RWPE1 (cell line): ENCODE data around the gene ADCYAP1R1.

Source experiments
- CTCF ChIA-PET: fragments of 350-600 bp; sonication (Branson Sonifier 250); formaldehyde crosslinking; extraction: SDS; loops from one replicate; lab custom pipeline; 2021; lab: Yijun Ruan, JAX
- POLR2A ChIA-PET: fragments of 400-600 bp; formaldehyde crosslinking; extraction: SDS; loops from one replicate; lab custom pipeline; 2020; ENCODE audit warnings: antibody characterized with exemption; ENCODE audit not compliant: low non-redundant PET; lab: Yijun Ruan, JAX
- DNase-seq: peaks from one replicate; pipeline ENCODE4 v3.0.0; 2012; ENCODE audit warnings: low spot score
- H3K27ac ChIP-seq: fragments of 450-650 bp; 2 replicates; pipeline ENCODE4 v1.5.1; 2017
- CTCF ChIP-seq: fragments of 450-650 bp; conservative IDR thresholded peaks from 2 replicates; pipeline ENCODE4 v1.5.1; 2017; ENCODE audit warnings: low read depth, mild to moderate bottlenecking

ADCYAP1R1 gene

GRCh38 chr7:31047313-31048146 lies 4.6 kb upstream of the ADCYAP1R1 start:
- ChIA-PET POLR2A (no interaction called here), CTCF (no interaction called here)
- no peak for TF ChIP-seq CTCF
- no peak overlapping the region for H3K27ac ChIP-seq
- DNase-seq = no peak

- CTCF ChIA-PET = no interaction called here
- no peak for TF ChIP-seq CTCF
- no peak for DNase-seq
- H3K27ac ChIP-seq = no peak overlapping the region
- POLR2A ChIA-PET = no interaction called here
Measured at GRCh38 chr7:31049005-31049765, 2.9 kb upstream of the ADCYAP1R1 start.

- POLR2A ChIA-PET = no interaction called here
- no peak overlapping the region for H3K27ac ChIP-seq
- CTCF ChIA-PET = no interaction called here
- no peak for DNase-seq
- no peak for TF ChIP-seq CTCF
Measured at GRCh38 chr7:31052487-31052840, 356 bp downstream of the ADCYAP1R1 start.

- CTCF ChIA-PET = no interaction called here
Measured at GRCh38 chr7:31052841-31053601, 913 bp downstream of the ADCYAP1R1 start.

GRCh38 chr7:31053986-31054385 lies 1.9 kb downstream of the ADCYAP1R1 start:
- no peak for DNase-seq
- no peak for TF ChIP-seq CTCF
- no peak overlapping the region for H3K27ac ChIP-seq
- POLR2A ChIA-PET = no interaction called here
- CTCF ChIA-PET = no interaction called here

More at GRCh38 chr7:31052841-31053601, 913 bp downstream of the ADCYAP1R1 start:
- H3K27ac ChIP-seq = no peak overlapping the region
- POLR2A ChIA-PET = no interaction called here
- DNase-seq = no peak
- no peak for TF ChIP-seq CTCF

- H3K27ac ChIP-seq = no peak overlapping the region
- no peak for DNase-seq
- CTCF ChIA-PET = interaction anchor here (0.6 to 0.7 kb wide), 2 partner anchors 10 to 393 kb away, joined by 3 to 5 read pairs; no protein-coding TSS in a partner anchor
- POLR2A ChIA-PET = no interaction called here
- TF ChIP-seq CTCF = no peak
Measured at GRCh38 chr7:31054608-31055278, 2.6 kb downstream of the ADCYAP1R1 start.
